ENCODE results near the gene MGAT5.
"Not testable (repeated sequence)": the region's sequence is repeated elsewhere in the genome, so short reads cannot be mapped to it uniquely, and the experiment has no call there.

The MGAT5 gene

GRCh38 chr2:134462791-134463698 lies 209.2 kb downstream of the MGAT5 start:
- no peak for DNase-seq

GRCh38 chr2:134463699-134464022 lies 209.8 kb downstream of the MGAT5 start:
- DNase-seq: no peak

- no peak for DNase-seq
Observed at GRCh38 chr2:134465228-134466105, 211.6 kb downstream of the MGAT5 start.

- no peak for DNase-seq
Observed at GRCh38 chr2:134466141-134466540, 212.3 kb downstream of the MGAT5 start.

- DNase-seq: no peak
Observed at GRCh38 chr2:134468164-134468563, 214.3 kb downstream of the MGAT5 start.

GRCh38 chr2:134468776-134469175 lies 214.9 kb downstream of the MGAT5 start:
- no peak for DNase-seq

GRCh38 chr2:134469516-134470115 lies 215.7 kb downstream of the MGAT5 start:
- DNase-seq: no peak

- DNase-seq: no peak
Observed at GRCh38 chr2:134470561-134471168, 216.8 kb downstream of the MGAT5 start.

- DNase-seq: not testable (repeated sequence)
Observed at GRCh38 chr2:134476982-134477381, 223.1 kb downstream of the MGAT5 start.

GRCh38 chr2:134479696-134480330 lies 225.9 kb downstream of the MGAT5 start:
- no peak for DNase-seq

GRCh38 chr2:134482131-134482723 lies 228.4 kb downstream of the MGAT5 start:
- no peak for DNase-seq

GRCh38 chr2:134482766-134483340 lies 229.0 kb downstream of the MGAT5 start:
- DNase-seq: no peak

GRCh38 chr2:134489732-134490384 lies 236.0 kb downstream of the MGAT5 start:
- DNase-seq: no peak

- no peak for DNase-seq
Observed at GRCh38 chr2:134490559-134490958, 236.7 kb downstream of the MGAT5 start.

- DNase-seq: no peak
Observed at GRCh38 chr2:134491022-134491421, 237.2 kb downstream of the MGAT5 start.

- peak in 2 of 58 donors; percentile 2 to 17 for DNase-seq
Observed at GRCh38 chr2:134491771-134492441, 238.0 kb downstream of the MGAT5 start.

GRCh38 chr2:134493797-134494196 lies 239.9 kb downstream of the MGAT5 start:
- DNase-seq: no peak

GRCh38 chr2:134498654-134499053 lies 244.8 kb downstream of the MGAT5 start:
- DNase-seq: no peak
